Placental pericyte (primary cell): Measurements from ENCODE around the gene NAT16. TPM values are rescaled to one million over a fixed set of nuclear protein-coding genes. Genes with fewer than 3 reads are reported as not detected.

ENCODE experiments used
- small RNA-seq: library from RNA; depleted of rRNA; stranded (forward); fragments of <200 nt; gene quantifications from one replicate; pipeline ENCODE3, GENCODE V24; 2012; ENCODE audit warnings: low replicate concordance
- total RNA-seq: library from RNA; depleted of rRNA; stranded (reverse); fragments of >200 nt; gene quantifications from 2 replicates; pipeline ENCODE4 v1.2.3, GENCODE V29; 2012

NAT16 gene
- not detected in 2 replicates for total RNA-seq

GRCh38 chr7:101180130-101180755, at the start of gene NAT16:
Gene NAT16, minus strand, starts transcription at chr7:101180293. Its CDS starts 5,486 bp downstream, at chr7:101174807.

GRCh38 chr7:101217388-101218235, 37.5 kb upstream of the NAT16 start, which contains the start of the genes PLOD3 and ZNHIT1:
Gene PLOD3, minus strand, starts transcription at chr7:101217581. Its CDS starts 307 bp downstream, at chr7:101217274.
Gene ZNHIT1, plus strand, starts transcription at chr7:101218165. Its CDS starts 31 bp downstream, at chr7:101218196.

GRCh38 chr7:101200862-101201599, 20.9 kb upstream of the NAT16 start, which contains the start of gene MOGAT3:
Gene MOGAT3, minus strand, starts transcription at chr7:101201036. Its CDS starts 182 bp downstream, at chr7:101200854.

GRCh38 chr7:101165075-101165957, 14.8 kb downstream of the NAT16 start, which contains the start of gene VGF:
Gene VGF, minus strand, starts transcription at chr7:101165569. Its CDS starts 726 bp downstream, at chr7:101164843.

GRCh38 chr7:101153969-101154692, 26.0 kb downstream of the NAT16 start, which contains the start of gene AP1S1:
Gene AP1S1, plus strand, starts transcription at chr7:101154476. Its CDS starts 39 bp downstream, at chr7:101154515.

GRCh38 chr7:101126651-101127459, 53.2 kb downstream of the NAT16 start, which contains the start of gene SERPINE1:
Gene SERPINE1, plus strand, starts transcription at chr7:101127104. Its CDS starts 1,290 bp downstream, at chr7:101128394.

Small RNAs within 50 kb of the gene (small RNA-seq; reads per million reads assigned to genes)
- gene MIR4653: not detected

Other genes starting within 250 kb of the NAT16 start
- gene MUC3A, start 230.8 kb downstream of the NAT16 start, total RNA-seq: not detected in 2 replicates
- 0.43 TPM in 1 of 2 replicates, not detected in the other for gene MUC12, start 210.7 kb downstream of the NAT16 start, total RNA-seq
- not detected in 2 replicates for gene MUC17, start 160.2 kb downstream of the NAT16 start, total RNA-seq
- gene TRIM56, start 94.8 kb downstream of the NAT16 start, total RNA-seq: 12.9 and 18.8 TPM in 2 replicates
- 1,212 and 2,489 TPM in 2 replicates for gene SERPINE1, start 53.2 kb downstream of the NAT16 start, total RNA-seq
- 100 and 148 TPM in 2 replicates for gene AP1S1, start 25.8 kb downstream of the NAT16 start, total RNA-seq
- gene VGF, start 14.7 kb downstream of the NAT16 start, total RNA-seq: not detected in 2 replicates
- not detected in 2 replicates for gene MOGAT3, start 20.7 kb upstream of the NAT16 start, total RNA-seq
- 101 and 108 TPM in 2 replicates for gene PLOD3, start 37.3 kb upstream of the NAT16 start, total RNA-seq
- gene ZNHIT1, start 37.9 kb upstream of the NAT16 start, total RNA-seq: 70.2 and 76.6 TPM in 2 replicates
- gene CLDN15, start 57.5 kb upstream of the NAT16 start, total RNA-seq: 3.6 and 5.9 TPM in 2 replicates
- gene FIS1, start 64.8 kb upstream of the NAT16 start, total RNA-seq: 97.4 and 164 TPM in 2 replicates
- gene IFT22, start 141.5 kb upstream of the NAT16 start, total RNA-seq: 24.2 and 32.4 TPM in 2 replicates
- gene COL26A1, start 182.6 kb upstream of the NAT16 start, total RNA-seq: not detected in 2 replicates